ENCODE data around the gene SYNGR2. TPM values are rescaled to one million over a fixed set of nuclear protein-coding genes. Genes with fewer than 3 reads are reported as not detected.

SYNGR2 gene
- total RNA-seq, 1 experiment from 2014 or later = 19.5 TPM

DNA sequence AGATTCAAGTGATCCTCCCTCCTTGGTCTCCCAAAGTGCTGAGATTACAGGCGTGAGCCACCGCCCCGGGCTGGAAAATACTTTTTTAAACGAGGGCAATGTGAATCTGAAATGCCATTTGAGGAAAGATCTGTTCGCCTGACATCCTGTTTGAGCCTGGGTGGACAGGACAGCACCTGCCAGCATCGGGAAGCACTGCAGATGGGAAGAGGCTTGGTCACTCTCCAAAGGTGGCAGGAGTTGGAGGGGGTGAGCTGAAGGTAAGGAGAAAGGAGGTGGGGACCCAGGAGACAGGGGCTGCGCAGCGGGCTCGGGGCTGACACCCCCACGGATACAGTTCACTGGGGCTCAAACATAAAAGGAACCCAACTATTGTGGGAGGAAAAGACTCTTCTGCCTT, 41.7 kb downstream of the SYNGR2 start:
- no peaks in the 10 kb centered on the region for H3K4me1 ChIP-seq
- H3K27ac ChIP-seq = no peak overlapping the region
- H3K4me3 ChIP-seq = no peak overlapping the region
- no peaks in the 10 kb centered on the region for H3K9me3 ChIP-seq (replicated peaks)
- no peaks in the 10 kb centered on the region; the same call in 1 of the 2 replicates for H3K36me3 ChIP-seq
- no peaks in the 10 kb centered on the region for H3K27me3 ChIP-seq
- DNase-seq = no peak

DNA sequence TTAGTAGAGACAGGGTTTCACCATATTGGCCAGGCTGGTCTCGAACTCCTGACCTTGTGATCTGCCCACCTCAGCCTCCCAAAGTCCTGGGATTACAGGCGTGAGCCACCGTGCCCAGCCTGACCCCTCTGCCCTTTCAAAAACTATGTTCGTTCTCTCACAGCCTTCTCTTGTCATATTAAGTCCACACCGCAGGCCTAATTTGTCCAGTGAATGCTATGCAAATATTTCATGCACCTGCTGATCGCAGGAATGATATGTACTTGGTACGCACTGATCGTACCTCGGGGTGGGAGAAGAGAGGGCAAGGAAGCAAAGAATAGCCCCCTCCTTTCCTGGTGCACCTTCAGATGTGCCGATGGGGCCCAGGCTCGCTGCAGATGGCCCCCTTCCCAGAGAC, 42.7 kb downstream of the SYNGR2 start:
- Histone ChIP-seq H3K36me3 (peaks cover 6% of the 10 kb centered on the region), H3K27ac (no peak overlapping the region), H3K4me3 (no peak overlapping the region), H3K9me3 (replicated peaks) (no peaks in the 10 kb centered on the region), H3K4me1 (peaks cover 5% of the 10 kb centered on the region; the same call in 1 of the 2 replicates), H3K27me3 (no peaks in the 10 kb centered on the region)
- no peak for DNase-seq

DNA sequence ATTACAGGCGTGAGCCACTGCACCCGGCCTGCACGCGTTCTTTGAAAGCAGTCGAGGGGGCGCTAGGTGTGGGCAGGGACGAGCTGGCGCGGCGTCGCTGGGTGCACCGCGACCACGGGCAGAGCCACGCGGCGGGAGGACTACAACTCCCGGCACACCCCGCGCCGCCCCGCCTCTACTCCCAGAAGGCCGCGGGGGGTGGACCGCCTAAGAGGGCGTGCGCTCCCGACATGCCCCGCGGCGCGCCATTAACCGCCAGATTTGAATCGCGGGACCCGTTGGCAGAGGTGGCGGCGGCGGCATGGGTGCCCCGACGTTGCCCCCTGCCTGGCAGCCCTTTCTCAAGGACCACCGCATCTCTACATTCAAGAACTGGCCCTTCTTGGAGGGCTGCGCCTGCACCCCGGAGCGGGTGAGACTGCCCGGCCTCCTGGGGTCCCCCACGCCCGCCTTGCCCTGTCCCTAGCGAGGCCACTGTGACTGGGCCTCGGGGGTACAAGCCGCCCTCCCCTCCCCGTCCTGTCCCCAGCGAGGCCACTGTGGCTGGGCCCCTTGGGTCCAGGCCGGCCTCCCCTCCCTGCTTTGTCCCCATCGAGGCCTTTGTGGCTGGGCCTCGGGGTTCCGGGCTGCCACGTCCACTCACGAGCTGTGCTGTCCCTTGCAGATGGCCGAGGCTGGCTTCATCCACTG, 45.8 kb downstream of the SYNGR2 start, which contains the start of gene BIRC5:
Gene BIRC5 (plus strand): TSS at position 238 of the 690 bp plus-strand sequence. CDS start 64 bp downstream, at position 302.
- Histone ChIP-seq H3K9me3 (replicated peaks) (no peaks in the 10 kb centered on the region), H3K27ac (peak within 1 kb of the TSS; percentile 94), H3K36me3 (peaks cover 35% of the 10 kb centered on the region), H3K4me1 (peaks cover 5% of the 10 kb centered on the region), H3K27me3 (no peaks in the 10 kb centered on the region), H3K4me3 (peak within 1 kb of the TSS; percentile 90)
- peak; percentile 96 to 98 for DNase-seq

DNA sequence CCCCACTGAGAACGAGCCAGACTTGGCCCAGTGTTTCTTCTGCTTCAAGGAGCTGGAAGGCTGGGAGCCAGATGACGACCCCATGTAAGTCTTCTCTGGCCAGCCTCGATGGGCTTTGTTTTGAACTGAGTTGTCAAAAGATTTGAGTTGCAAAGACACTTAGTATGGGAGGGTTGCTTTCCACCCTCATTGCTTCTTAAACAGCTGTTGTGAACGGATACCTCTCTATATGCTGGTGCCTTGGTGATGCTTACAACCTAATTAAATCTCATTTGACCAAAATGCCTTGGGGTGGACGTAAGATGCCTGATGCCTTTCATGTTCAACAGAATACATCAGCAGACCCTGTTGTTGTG, 46.3 kb downstream of the SYNGR2 start:
- no peaks in the 10 kb centered on the region for H3K9me3 ChIP-seq (replicated peaks)
- peak overlapping the region; percentile 90 for H3K4me3 ChIP-seq
- peaks cover 5% of the 10 kb centered on the region for H3K4me1 ChIP-seq
- H3K27ac ChIP-seq = peak overlapping the region; percentile 94
- no peak for DNase-seq
- peaks cover 40% of the 10 kb centered on the region for H3K36me3 ChIP-seq
- H3K27me3 ChIP-seq = no peaks in the 10 kb centered on the region

DNA sequence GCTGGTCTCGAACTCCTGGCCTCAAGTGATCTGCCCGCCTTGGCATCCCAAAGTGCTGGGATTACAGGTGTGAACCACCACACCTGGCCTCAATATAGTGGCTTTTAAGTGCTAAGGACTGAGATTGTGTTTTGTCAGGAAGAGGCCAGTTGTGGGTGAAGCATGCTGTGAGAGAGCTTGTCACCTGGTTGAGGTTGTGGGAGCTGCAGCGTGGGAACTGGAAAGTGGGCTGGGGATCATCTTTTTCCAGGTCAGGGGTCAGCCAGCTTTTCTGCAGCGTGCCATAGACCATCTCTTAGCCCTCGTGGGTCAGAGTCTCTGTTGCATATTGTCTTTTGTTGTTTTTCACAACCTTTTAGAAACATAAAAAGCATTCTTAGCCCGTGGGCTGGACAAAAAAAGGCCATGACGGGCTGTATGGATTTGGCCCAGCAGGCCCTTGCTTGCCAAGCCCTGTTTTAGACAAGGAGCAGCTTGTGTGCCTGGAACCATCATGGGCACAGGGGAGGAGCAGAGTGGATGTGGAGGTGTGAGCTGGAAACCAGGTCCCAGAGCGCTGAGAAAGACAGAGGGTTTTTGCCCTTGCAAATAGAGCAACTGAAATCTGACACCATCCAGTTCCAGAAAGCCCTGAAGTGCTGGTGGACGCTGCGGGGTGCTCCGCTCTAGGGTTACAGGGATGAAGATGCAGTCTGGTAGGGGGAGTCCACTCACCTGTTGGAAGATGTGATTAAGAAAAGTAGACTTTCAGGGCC, 51.2 kb downstream of the SYNGR2 start:
- Histone ChIP-seq H3K36me3 (peaks cover 85% of the 10 kb centered on the region), H3K27ac (no peak overlapping the region), H3K9me3 (replicated peaks) (no peaks in the 10 kb centered on the region), H3K4me3 (no peak overlapping the region), H3K27me3 (no peaks in the 10 kb centered on the region), H3K4me1 (peaks cover 5% of the 10 kb centered on the region)
- no peak for DNase-seq

Other genes with a start within 250 kb of the SYNGR2 start
- 12.7 and 13.4 TPM in 2 replicates for gene TNRC6C, start 209.9 kb upstream of the SYNGR2 start, total RNA-seq (2014; rRNA removed; shearing (Covaris generic))
- 18.8 and 23.2 TPM in 2 replicates for gene TMC6, start 39.8 kb upstream of the SYNGR2 start, total RNA-seq (2014; rRNA removed; shearing (Covaris generic))
- 0.28 and 0.30 TPM in 2 replicates for gene TMC8, start 37.8 kb upstream of the SYNGR2 start, total RNA-seq (2014; rRNA removed; shearing (Covaris generic))
- gene C17orf99, start 22.2 kb upstream of the SYNGR2 start, total RNA-seq (2014; rRNA removed; shearing (Covaris generic)) = not detected in 2 replicates
- gene TK1, start 18.5 kb downstream of the SYNGR2 start, total RNA-seq (2014; rRNA removed; shearing (Covaris generic)) = 141 and 158 TPM in 2 replicates
- gene AFMID, start 18.8 kb downstream of the SYNGR2 start, total RNA-seq (2014; rRNA removed; shearing (Covaris generic)) = 97.1 and 110 TPM in 2 replicates
- 248 and 255 TPM in 2 replicates for gene BIRC5, start 45.7 kb downstream of the SYNGR2 start, total RNA-seq (2014; rRNA removed; shearing (Covaris generic))
- 0.10 TPM in 1 of 2 replicates, not detected in the other for gene TMEM235, start 63.0 kb downstream of the SYNGR2 start, total RNA-seq (2014; rRNA removed; shearing (Covaris generic))
- gene SOCS3, start 191.5 kb downstream of the SYNGR2 start, total RNA-seq (2014; rRNA removed; shearing (Covaris generic)) = 27.5 and 28.9 TPM in 2 replicates
- 59.8 and 66.2 TPM in 2 replicates for gene PGS1, start 210.1 kb downstream of the SYNGR2 start, total RNA-seq (2014; rRNA removed; shearing (Covaris generic))